ENCODE results near the gene MEX3D. TPM values are rescaled to one million over a fixed set of nuclear protein-coding genes. Genes with fewer than 3 reads are reported as not detected.

Gene MEX3D
- total RNA-seq, 1 experiment from 2014 or later: 64.0 TPM

GRCh38 chr19:1567116-1567847 is 843 bp downstream of the MEX3D start:
- BruUV-seq (replicated peaks): no TSS peak
- no peaks in the 10 kb centered on the region for H4K20me1 ChIP-seq (ENCODE audit: low read length)
- ChIA-PET CTCF (no interaction called here), POLR2A (ENCODE audit: unreplicated experiment) (no interaction called here)
- H3K4me2 ChIP-seq (ENCODE audit: low read length): peak overlapping the region; percentile 92
- H2AFZ ChIP-seq (ENCODE audit: low read length): peak overlapping the region; percentile 51; the same call in 1 of the 2 replicates
- H3K27ac ChIP-seq (ENCODE audit: low read length): no peak overlapping the region
- H3K4me1 ChIP-seq (ENCODE audit: insufficient read depth, low read length): no peaks in the 10 kb centered on the region; the same call in 1 of the 2 replicates
- H3K79me2 ChIP-seq (ENCODE audit: low read length): peaks cover 22% of the 10 kb centered on the region
- no peak for DNase-seq
- peak overlapping the region; percentile 69; the same call in 1 of the 2 replicates for H3K9ac ChIP-seq (ENCODE audit: low read length)
- H3K36me3 ChIP-seq (ENCODE audit: low read depth, low read length): no peaks in the 10 kb centered on the region
- peak; percentile 52 for ATAC-seq
- intact Hi-C loops (cut with micrococcal nuclease): no loop called here
- no peaks in the 10 kb centered on the region for H3F3A ChIP-seq (ENCODE audit: low read length, unreplicated experiment)
- no peaks in the 10 kb centered on the region for H3K9me2 ChIP-seq (replicated peaks; ENCODE audit: low read length)
- H3K4me3 ChIP-seq (ENCODE audit: low read length): peak overlapping the region; percentile 74
- no peak for TF ChIP-seq EZH2phosphoT487 (IDR thresholded peaks at IDR 0.05; ENCODE audit: borderline replicate concordance, low read length)
- no peak for TF ChIP-seq EZH2 (IDR thresholded peaks at IDR 0.05; ENCODE audit: low read length, unreplicated experiment)
- TF ChIP-seq, protein P1, sequence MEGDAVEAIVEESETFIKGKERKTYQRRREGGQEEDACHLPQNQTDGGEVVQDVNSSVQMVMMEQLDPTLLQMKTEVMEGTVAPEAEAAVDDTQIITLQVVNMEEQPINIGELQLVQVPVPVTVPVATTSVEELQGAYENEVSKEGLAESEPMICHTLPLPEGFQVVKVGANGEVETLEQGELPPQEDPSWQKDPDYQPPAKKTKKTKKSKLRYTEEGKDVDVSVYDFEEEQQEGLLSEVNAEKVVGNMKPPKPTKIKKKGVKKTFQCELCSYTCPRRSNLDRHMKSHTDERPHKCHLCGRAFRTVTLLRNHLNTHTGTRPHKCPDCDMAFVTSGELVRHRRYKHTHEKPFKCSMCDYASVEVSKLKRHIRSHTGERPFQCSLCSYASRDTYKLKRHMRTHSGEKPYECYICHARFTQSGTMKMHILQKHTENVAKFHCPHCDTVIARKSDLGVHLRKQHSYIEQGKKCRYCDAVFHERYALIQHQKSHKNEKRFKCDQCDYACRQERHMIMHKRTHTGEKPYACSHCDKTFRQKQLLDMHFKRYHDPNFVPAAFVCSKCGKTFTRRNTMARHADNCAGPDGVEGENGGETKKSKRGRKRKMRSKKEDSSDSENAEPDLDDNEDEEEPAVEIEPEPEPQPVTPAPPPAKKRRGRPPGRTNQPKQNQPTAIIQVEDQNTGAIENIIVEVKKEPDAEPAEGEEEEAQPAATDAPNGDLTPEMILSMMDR (conservative IDR thresholded peaks at IDR 0.05; ENCODE audit: low read depth, low read length): no peak
- H3K9me3 ChIP-seq (ENCODE audit: low read length): no peaks in the 10 kb centered on the region
- H3K27me3 ChIP-seq (ENCODE audit: low read length): no peaks in the 10 kb centered on the region

GRCh38 chr19:1566392-1567115 is 1.6 kb downstream of the MEX3D start:
- intact Hi-C loops (cut with micrococcal nuclease): no loop called here
- Histone ChIP-seq H3K4me1 (ENCODE audit: insufficient read depth, low read length) (no peaks in the 10 kb centered on the region; the same call in 1 of the 2 replicates), H3K79me2 (ENCODE audit: low read length) (peaks cover 22% of the 10 kb centered on the region), H3K9me3 (ENCODE audit: low read length) (no peaks in the 10 kb centered on the region), H4K20me1 (ENCODE audit: low read length) (no peaks in the 10 kb centered on the region), H3K9ac (ENCODE audit: low read length) (peak overlapping the region; percentile 69), H3K9me2 (replicated peaks; ENCODE audit: low read length) (no peaks in the 10 kb centered on the region), H3K4me3 (ENCODE audit: low read length) (peak overlapping the region; percentile 74), H3K4me2 (ENCODE audit: low read length) (peak overlapping the region; percentile 92), H3K27ac (ENCODE audit: low read length) (no peak overlapping the region), H3K36me3 (ENCODE audit: low read depth, low read length) (no peaks in the 10 kb centered on the region), H2AFZ (ENCODE audit: low read length) (peak overlapping the region; percentile 51; the same call in 1 of the 2 replicates), H3K27me3 (ENCODE audit: low read length) (no peaks in the 10 kb centered on the region), H3F3A (ENCODE audit: low read length, unreplicated experiment) (no peaks in the 10 kb centered on the region)
- ATAC-seq (peak; percentile 82), DNase-seq (peak; percentile 46)
- no TSS peak for BruUV-seq (replicated peaks)
- ChIA-PET CTCF (interaction anchor here (0.5 kb wide), 1 partner anchor 15 kb away, joined by 4 read pairs; no protein-coding TSS in a partner anchor), POLR2A (ENCODE audit: unreplicated experiment) (no interaction called here)
- TF ChIP-seq, protein P1 (conservative IDR thresholded peaks at IDR 0.05; ENCODE audit: low read depth, low read length): no peak
- TF ChIP-seq EZH2phosphoT487 (IDR thresholded peaks at IDR 0.05; ENCODE audit: borderline replicate concordance, low read length) (no peak), EZH2 (IDR thresholded peaks at IDR 0.05; ENCODE audit: low read length, unreplicated experiment) (no peak)

All from PC-3 (cell line).